Uterus (tissue), 4 donors: ENCODE results near the gene RAB26. TPM values are rescaled to one million over a fixed set of nuclear protein-coding genes. Genes with fewer than 3 reads are reported as not detected.
A peak's percentile ranks its signal among the peaks of the same experiment; 100 is the strongest.
"Not testable (repeated sequence)": the region's sequence is repeated elsewhere in the genome, so short reads cannot be mapped to it uniquely, and the experiment has no call there.

ENCODE experiments used
- DNase-seq, 2 donors: peaks; one replicate each; pipeline ENCODE4 v3.0.0-alpha.2; 2019 to 2020
- H3K27ac ChIP-seq, 2 donors: fragments of 200-600 bp; sonication (generic); 1 replicate in 1 of 2; 2 replicates in 1 of 2; pipeline ENCODE4 v1.5.1; 2016 to 2018
- H3K27me3 ChIP-seq, 2 donors: fragments of 200-600 bp; sonication (generic); one replicate each; pipeline ENCODE4 v1.5.1; 2018 to 2019; ENCODE audit warnings: control low read depth in 1 of 2
- H3K36me3 ChIP-seq, 2 donors: fragments of 200-600 bp; sonication (generic); one replicate each; pipeline ENCODE4 v1.5.1; 2019; ENCODE audit warnings: control low read depth in 1 of 2
- H3K4me1 ChIP-seq, 2 donors: fragments of 200-600 bp; sonication (generic); one replicate each; pipeline ENCODE4 v1.5.1; 2018 to 2019; ENCODE audit warnings: control low read depth in 1 of 2
- H3K4me3 ChIP-seq, 2 donors: fragments of 200-600 bp; sonication (generic); 1 replicate in 1 of 2; 2 replicates in 1 of 2; pipeline ENCODE4 v1.5.1; 2018 to 2019; ENCODE audit warnings: mild to moderate bottlenecking in 1 of 2
- H3K9me3 ChIP-seq, 2 donors: fragments of 200-600 bp; sonication (generic); one replicate each; pipeline ENCODE4 v1.5.1; 2019; ENCODE audit warnings: control low read depth in 1 of 2
- POLR2A ChIP-seq, 2 donors: fragments of 450-650 bp; IDR thresholded peaks; one replicate each; pipeline ENCODE4 v1.6.1; 2016; ENCODE audit warnings: antibody characterized with exemption in 2 of 2, mild to moderate bottlenecking in 1 of 2, moderate library complexity in 1 of 2
- intact Hi-C: fragments of 100-400 bp; cut with DNase I; formaldehyde crosslinking; loops from one replicate; pipeline ENCODE4 v1.15.1; 2023; ENCODE audit warnings: low total_unique reads
- total RNA-seq, 4 donors: library from RNA; depleted of rRNA in 3 of 4; stranded (reverse); fragments of >200 nt in 3 of 4; gene quantifications; one replicate each; pipeline versions ENCODE4 v1.1.0 to v1.2.4, GENCODE V29; 2014 to 2023
- TF ChIP-seq, protein P1 (sequence below), 4 experiments: fragments of 200-600 bp in 2 of 4; fragments of 450-650 bp in 2 of 4; sonication (generic) in 2 of 4; IDR thresholded peaks; one replicate each; pipeline ENCODE4 v1.5.1; 2016 to 2019; ENCODE audit warnings: antibody characterized with exemption in 4 of 4, mild to moderate bottlenecking in 2 of 4, moderate library complexity in 1 of 4
- donor health status: DM: yes; HTN: yes; CAD: no.

RAB26 gene
- total RNA-seq, 4 donors from 2014 or later: 0.21 TPM; not detected in 3

DNA sequence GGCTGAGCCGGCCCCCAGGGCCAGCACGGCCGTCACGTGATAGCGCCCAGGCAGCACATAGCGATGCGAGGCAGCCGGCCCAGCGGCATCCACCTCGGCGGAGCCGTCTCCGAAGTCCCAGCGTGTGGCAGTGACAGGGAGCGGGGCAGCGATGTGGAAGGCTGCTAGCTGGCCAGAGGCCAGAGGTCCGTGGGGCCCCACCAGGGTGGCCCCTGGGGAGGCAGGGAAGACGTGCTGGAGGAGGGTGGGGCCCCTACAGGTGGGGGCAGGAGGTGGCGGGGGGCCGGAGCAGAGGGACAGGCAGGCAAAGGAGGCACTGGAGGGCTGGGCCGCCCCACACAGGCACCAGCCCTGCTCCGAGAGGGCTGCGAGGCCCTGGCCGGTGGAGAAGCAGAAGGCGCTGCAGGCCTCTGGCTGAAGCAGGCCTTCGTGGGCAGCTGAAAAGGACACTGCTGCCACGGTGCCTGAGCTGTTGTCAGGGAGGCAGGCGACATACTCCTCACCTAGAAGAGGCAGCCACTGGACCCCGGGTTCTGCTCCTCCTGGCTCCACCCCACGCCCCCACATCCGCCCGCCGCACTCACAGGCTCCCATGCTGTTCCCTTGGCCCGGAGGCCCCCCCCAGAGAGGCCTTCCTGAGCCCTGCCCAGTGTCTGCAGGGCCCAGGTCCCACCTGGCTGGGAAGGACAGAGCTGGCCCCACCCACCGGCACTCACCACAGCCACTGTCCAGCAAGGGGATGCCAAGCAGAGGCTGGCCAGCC lies 30.3 kb upstream of the RAB26 start:
- H3K9me3 ChIP-seq, H3K27ac ChIP-seq, intact Hi-C loops, H3K4me1 ChIP-seq, H3K27me3 ChIP-seq, DNase-seq, H3K4me3 ChIP-seq, H3K36me3 ChIP-seq: not testable (repeated sequence)

- peak; percentile 67 to 81 for DNase-seq
- peak overlapping the region; percentile 8 to 29 for H3K4me3 ChIP-seq
- H3K27ac ChIP-seq: peak overlapping the region; percentile 98
- H3K9me3 ChIP-seq, H3K27me3 ChIP-seq, H3K36me3 ChIP-seq, intact Hi-C loops: not testable (repeated sequence)
- TF ChIP-seq, protein P1, sequence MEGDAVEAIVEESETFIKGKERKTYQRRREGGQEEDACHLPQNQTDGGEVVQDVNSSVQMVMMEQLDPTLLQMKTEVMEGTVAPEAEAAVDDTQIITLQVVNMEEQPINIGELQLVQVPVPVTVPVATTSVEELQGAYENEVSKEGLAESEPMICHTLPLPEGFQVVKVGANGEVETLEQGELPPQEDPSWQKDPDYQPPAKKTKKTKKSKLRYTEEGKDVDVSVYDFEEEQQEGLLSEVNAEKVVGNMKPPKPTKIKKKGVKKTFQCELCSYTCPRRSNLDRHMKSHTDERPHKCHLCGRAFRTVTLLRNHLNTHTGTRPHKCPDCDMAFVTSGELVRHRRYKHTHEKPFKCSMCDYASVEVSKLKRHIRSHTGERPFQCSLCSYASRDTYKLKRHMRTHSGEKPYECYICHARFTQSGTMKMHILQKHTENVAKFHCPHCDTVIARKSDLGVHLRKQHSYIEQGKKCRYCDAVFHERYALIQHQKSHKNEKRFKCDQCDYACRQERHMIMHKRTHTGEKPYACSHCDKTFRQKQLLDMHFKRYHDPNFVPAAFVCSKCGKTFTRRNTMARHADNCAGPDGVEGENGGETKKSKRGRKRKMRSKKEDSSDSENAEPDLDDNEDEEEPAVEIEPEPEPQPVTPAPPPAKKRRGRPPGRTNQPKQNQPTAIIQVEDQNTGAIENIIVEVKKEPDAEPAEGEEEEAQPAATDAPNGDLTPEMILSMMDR (IDR thresholded peaks at IDR 0.05): peak; percentile 37 to 70 (median 58)
- peaks cover 0 to 31% of the 10 kb centered on the region in 2 donors for H3K4me1 ChIP-seq
These were observed 27.1 kb upstream of the RAB26 start for GRCh38 chr16:2121325-2121724.

- H3K27me3 ChIP-seq: no peaks in the 10 kb centered on the region
- H3K4me1 ChIP-seq: peaks cover 0 to 36% of the 10 kb centered on the region in 2 donors
- H3K27ac ChIP-seq: peak overlapping the region; percentile 98
- intact Hi-C loops: no loop called here
- H3K36me3 ChIP-seq: no peaks in the 10 kb centered on the region
- TF ChIP-seq, protein P1 (IDR thresholded peaks at IDR 0.05): no peak
- TF ChIP-seq POLR2A (IDR thresholded peaks at IDR 0.05): no peak
- DNase-seq: peak; percentile 50 to 53
- H3K4me3 ChIP-seq: peak overlapping the region; percentile 8 to 29
- no peaks in the 10 kb centered on the region for H3K9me3 ChIP-seq
These were observed 26.6 kb upstream of the RAB26 start for GRCh38 chr16:2121853-2122252.

DNA sequence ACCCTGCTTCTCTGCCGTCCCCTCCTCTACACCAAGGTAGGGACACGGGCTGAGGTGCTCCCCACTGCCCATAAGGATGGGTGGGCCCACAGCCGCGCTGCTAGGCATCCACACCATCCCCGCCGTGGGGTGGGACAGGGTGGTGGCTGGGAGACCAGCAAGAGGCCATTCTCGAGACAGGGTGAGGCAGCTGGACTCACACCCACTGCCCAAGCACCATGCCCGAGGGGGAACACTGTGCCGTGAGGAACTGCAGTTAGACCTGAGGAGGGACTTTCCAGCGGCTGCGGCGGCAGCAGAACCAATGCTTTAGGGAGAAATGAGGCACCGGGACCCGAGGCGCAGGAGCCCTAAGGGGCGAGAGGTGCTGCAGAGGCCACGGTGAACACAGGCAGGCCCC lies 26.0 kb upstream of the RAB26 start:
- Histone ChIP-seq H3K4me3 (no peak overlapping the region), H3K9me3 (no peaks in the 10 kb centered on the region), H3K27me3 (no peaks in the 10 kb centered on the region), H3K27ac (peak overlapping the region; percentile 98), H3K36me3 (no peaks in the 10 kb centered on the region), H3K4me1 (peaks cover 0 to 42% of the 10 kb centered on the region in 2 donors)
- TF ChIP-seq, protein P1 (IDR thresholded peaks at IDR 0.05): no peak
- TF ChIP-seq POLR2A (IDR thresholded peaks at IDR 0.05): no peak
- no peak for DNase-seq
- intact Hi-C loops: no loop called here

DNA sequence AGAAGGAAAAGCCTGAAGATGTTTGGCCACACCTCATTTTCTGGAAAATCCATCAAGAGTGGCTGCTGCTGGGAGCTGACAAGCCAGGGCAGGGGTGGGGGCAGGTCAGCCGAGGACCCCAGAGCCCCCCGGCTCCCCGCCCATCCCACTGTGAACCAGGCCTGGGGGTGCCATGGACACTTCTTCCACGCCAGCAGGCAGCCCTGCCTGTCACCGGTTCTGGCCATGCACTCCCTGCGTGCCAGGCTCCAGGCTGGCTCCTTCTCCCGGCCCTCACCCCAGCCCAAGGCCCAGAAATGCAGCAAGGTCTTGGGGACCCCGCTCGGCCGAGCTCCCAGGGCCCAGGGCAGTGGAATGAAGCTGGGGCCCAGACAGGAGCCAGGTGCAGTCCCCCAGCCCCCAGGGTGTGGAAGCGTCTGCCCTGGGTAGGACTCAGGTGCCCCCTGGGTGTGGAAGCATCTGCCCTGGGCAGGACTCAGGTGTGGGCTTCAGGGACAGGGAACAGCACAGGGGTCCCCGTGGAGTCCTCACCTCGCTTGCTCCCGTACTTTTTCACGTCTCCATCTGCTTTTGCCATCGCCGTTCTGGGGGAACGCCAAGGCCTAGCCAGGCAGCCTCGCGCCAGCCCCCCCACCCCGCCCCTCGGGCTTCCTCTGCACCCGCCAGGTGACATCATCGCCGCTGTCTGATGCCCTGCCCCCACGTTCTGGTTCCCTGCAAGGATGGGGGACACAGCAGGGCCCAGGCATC lies 25.3 kb upstream of the RAB26 start:
- DNase-seq: peak; percentile 61 to 67
- intact Hi-C loops, H3K9me3 ChIP-seq, H3K36me3 ChIP-seq, H3K27me3 ChIP-seq, H3K4me3 ChIP-seq: not testable (repeated sequence)
- TF ChIP-seq POLR2A (IDR thresholded peaks at IDR 0.05): peak in 1 of 2 donors; percentile 16
- peaks cover 0 to 42% of the 10 kb centered on the region in 2 donors for H3K4me1 ChIP-seq
- peak overlapping the region; percentile 98 for H3K27ac ChIP-seq

GRCh38 chr16:2123706-2124376 lies 24.6 kb upstream of the RAB26 start:
- H3K4me1 ChIP-seq: peaks cover 0 to 42% of the 10 kb centered on the region in 2 donors
- DNase-seq: peak in 1 of 2 donors; percentile 40
- H3K9me3 ChIP-seq, H3K27me3 ChIP-seq, H3K36me3 ChIP-seq, intact Hi-C loops: not testable (repeated sequence)
- peak overlapping the region; percentile 98 for H3K27ac ChIP-seq
- H3K4me3 ChIP-seq: peak overlapping the region; percentile 34 to 41

GRCh38 chr16:2124377-2124693 lies 24.1 kb upstream of the RAB26 start:
- H3K36me3 ChIP-seq, intact Hi-C loops, H3K9me3 ChIP-seq, DNase-seq, H3K27me3 ChIP-seq: not testable (repeated sequence)
- peak overlapping the region; percentile 98 for H3K27ac ChIP-seq
- peaks cover 0 to 42% of the 10 kb centered on the region in 2 donors for H3K4me1 ChIP-seq
- peak overlapping the region; percentile 34 to 41 for H3K4me3 ChIP-seq
